ENCODE results near the gene INSR.
A peak's percentile ranks its signal among the peaks of the same experiment; 100 is the strongest.

GRCh38 chr19:7159105-7159933 is 134.9 kb downstream of the INSR start:
- TF ChIP-seq CTCF (IDR thresholded peaks at IDR 0.05 in 4 of 5, conservative IDR thresholded peaks at IDR 0.05 in 1 of 5) (no peak), POLR2A (IDR thresholded peaks at IDR 0.05) (peak; percentile 52 to 67)

Data from gastrocnemius medialis (tissue), 4 donors.